Stimulated activated CD4-positive, alpha-beta T cell treated with anti-CD3 and anti-CD28 coated beads, TNF-alpha, amount 100 ng/mL, for 1 hour (primary cell): ENCODE data around the gene ACVR1B.

Experiments
- DNase-seq, 3 donors: peaks; one replicate each; pipeline ENCODE4 v3.0.0-alpha.2; 2020; ENCODE audit warnings: low read depth in 3 of 3, low spot score in 1 of 3

The ACVR1B gene

DNA sequence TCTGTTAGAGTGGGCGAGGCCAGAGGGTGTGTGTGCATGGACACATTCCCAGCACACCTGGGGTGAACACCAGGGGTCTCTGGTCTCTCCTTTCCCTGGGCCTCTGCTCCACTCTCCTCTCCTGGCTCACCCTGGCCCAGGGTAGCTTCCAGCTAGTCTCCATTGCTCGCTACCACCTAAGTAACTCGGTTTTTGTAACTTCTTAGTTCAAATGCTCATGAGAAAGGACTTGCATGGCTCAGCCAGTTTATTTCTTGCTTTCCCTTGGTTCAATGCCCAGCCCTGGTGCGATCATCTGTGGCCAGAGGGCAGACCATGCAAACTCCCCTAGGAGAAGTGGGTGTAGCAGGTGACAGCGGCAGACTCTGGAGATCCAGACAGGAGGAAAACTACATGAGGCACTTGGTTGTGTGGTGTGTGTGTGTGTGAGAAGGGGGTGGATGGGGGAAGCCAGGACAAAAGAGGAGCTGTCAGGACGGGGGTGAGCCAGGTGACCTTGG is 8.9 kb upstream of the ACVR1B start:
- DNase-seq: no peak

DNA sequence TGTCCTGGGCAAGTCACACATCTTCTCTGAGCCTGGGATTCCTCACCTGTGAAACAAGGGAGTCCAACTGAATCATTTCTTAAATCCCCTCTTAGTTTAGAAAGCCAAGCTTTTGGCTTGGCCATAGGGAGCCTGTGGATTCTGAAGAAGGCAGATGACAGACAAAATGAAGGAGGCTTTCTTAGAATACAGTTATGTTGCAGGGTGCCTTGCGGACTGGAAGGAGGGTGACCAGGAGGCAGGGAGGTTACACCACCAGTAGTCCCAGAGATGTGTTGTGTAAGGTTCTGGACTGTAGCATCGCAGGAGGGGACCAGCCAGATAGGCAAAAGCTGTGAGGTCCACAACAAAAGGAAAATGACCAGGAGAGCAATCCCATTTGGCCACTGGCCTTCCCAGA is 8.2 kb upstream of the ACVR1B start:
- no peak for DNase-seq

DNA sequence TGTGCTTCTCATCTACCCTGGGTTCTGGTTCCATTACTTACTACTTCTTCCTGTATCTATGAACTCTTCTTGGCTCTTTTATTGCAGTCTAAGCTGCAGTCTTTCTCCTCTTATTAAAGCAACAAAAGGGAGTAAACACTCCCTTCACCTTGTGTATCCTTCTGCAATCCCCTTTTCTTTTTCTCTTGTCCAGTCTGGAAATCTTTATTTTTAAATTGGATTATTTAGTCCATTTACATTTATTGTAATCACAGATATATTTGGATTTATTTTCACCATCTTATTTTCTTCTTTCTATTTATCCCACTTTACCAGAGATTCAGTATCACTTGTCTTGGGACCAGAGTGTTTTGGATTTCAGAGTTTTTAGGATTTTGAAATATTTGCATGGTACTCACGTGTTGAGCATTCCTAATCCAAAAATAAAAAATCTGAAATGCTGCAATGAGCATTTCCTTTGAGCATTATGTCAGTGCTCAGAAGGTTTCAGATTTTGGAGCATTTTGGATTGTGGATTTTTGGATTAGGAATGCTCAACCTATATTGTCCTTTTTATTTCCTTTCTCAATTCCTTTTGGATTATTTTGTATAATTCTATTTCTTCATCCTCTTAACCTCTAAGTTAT is 6.8 kb upstream of the ACVR1B start:
- DNase-seq: no peak

DNA sequence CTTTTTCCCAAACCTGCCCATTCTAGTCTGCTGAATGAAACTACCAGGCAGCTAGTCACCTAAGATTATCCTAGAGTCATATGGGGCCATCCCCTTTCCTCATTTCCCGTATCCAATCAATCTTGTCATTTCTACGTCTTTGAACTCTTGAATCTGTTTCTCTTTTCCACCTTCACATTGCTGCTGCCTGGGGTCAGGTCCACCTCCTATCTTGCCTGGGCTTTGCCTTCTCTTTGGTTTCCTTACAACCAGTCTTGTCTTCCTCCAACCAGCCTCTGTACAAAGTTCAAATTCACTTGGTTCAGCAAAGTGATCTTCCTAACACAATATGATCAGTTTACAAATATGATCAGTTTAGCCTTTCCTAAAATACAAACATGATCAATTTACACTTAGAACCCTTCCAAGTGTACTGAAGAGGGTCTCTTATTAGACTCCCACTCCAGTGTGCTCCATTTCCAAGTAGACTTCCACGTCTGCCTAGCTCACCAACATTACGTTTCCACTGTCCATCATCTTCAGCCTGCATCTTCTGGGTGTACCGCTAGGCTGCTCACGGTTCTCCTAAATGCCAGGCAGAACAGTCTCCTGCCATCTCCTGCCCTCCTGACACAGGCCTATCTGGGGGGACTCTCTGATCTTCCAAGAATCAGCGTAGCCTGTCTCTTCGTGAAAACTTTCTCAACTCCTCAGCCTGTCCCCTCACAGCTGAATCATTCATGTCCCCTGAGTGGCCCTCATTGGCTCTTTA is 4.1 kb upstream of the ACVR1B start:
- no peak for DNase-seq

- DNase-seq: no peak
These were observed 3.4 kb upstream of the ACVR1B start for GRCh38 chr12:51948066-51948465.

- no peak for DNase-seq
These were observed 2.0 kb upstream of the ACVR1B start for GRCh38 chr12:51949342-51950030.

- no peak for DNase-seq
These were observed 759 bp upstream of the ACVR1B start for GRCh38 chr12:51950682-51951198.

DNA sequence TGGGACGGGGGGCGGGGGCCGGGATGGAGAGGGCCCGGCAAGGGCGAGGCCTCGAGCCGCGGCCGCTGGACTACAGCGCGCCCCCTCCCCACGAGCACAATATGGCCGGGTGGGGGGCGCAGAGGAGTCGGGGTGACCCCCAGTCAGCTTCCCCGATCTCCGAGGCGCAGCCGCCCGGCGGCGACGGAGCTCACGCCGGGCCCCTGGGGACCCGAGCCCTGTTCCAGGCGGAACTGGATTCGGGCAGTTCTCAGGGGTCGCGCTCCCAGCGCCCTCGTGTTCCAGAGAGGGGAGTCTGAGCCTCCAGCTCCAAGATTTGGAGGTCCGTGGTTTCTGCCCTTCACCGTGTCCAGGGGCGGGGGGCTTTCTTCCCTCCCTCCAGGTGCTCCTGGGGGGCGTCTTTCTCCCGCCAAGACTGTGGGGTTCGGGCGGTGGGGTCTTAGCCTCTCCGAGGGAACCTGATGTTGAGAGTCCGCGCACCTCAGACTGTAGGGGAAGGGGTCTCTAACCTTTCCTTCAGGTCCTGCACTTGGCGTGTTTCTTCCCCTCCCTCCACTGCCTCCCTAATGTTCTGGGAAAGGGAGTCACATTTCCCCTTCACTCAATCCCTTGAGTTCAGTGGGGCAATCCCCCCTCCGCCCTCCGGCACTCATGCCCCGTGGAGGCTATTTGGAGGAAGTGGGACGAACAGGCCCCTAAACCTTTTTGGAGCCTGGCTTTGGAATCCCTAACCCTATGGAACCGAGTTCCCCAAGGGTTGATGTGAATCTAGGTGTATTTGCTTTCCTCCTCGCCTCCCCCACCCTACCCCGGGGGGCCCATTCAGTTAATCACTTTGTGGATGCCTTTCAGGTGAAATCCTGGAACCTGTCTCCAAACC is 584 bp downstream of the ACVR1B start:
- DNase-seq: no peak

DNA sequence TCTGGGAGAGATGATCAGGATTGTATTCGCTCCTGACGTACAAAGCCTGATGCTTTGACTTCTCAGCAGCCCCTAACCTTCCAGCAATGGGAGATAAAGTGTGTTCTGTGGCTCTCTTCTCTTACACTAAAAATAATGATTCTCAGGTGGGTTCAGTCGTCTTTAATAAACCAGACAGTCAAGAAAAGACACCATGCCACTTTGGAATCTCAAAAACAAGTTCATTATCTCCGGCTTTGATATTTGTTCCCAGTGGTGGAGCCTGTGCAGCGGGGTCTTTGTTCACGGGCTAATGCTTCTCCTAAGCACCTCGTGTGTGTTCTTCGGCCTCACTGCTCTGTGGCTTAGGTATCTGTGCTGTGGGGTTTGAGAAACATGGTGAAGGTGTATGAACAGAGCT is 1.6 kb downstream of the ACVR1B start:
- DNase-seq: no peak

- DNase-seq: no peak
These were observed 2.4 kb downstream of the ACVR1B start for GRCh38 chr12:51953864-51954263.

- no peak for DNase-seq
These were observed 3.3 kb downstream of the ACVR1B start for GRCh38 chr12:51954561-51955361.

DNA sequence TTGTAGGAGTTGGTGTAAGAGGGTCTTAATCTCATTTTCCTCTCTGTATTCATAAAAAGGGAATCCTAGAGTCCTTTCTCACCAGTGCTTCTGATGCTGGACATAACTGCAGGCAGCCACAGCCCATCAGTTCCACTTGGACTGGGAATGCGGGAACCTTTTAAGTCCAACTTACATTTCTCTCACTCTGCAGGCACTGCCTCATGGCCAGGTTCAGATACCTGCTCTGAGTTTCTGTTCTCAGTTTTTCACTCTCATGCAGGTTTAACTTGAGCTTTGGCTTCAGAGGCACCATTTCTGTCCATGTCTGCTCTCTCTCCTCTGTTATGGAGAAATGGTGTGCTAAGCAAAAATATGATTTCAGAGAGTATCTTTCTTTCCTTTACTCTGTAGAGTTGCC is 4.2 kb downstream of the ACVR1B start:
- no peak for DNase-seq

DNA sequence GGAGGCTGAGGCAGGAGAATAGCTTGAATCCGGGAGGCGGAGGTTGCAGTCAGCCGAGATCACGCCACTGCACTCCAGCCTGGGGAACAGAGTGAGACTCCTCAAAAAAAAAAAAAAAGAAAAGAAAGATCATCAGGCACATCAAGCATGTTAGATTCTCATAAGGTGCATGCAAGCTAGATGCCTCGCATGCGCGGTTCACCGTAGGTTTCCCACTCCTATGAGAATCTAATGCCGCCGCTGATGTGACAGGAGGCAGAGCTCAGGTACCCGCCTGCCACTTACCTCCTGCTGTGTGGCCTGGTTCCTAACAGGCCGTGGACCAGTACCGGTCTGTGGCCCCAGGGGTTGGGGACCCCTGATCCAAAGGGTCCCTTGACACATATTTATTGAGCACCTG is 7.0 kb downstream of the ACVR1B start:
- no peak for DNase-seq

DNA sequence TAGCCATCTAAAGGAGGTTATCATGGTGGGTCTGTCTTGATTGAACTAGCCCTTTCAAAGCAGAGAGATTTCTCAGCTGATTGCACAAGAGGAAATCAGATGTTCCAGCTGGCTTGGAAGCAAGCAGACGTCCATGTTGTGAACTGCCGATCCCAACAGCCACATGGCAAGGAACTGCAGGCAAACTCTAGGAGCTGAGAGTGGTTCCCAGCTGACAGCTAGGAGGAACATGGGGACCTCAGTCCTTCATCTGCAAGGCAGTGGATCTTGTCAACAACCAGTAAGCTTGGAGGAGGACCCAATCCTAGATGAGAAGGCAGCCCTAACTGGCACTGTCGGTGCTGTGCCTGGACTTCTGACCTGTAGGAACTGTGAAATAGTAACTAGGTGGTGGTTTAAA is 7.7 kb downstream of the ACVR1B start:
- DNase-seq: no peak

DNA sequence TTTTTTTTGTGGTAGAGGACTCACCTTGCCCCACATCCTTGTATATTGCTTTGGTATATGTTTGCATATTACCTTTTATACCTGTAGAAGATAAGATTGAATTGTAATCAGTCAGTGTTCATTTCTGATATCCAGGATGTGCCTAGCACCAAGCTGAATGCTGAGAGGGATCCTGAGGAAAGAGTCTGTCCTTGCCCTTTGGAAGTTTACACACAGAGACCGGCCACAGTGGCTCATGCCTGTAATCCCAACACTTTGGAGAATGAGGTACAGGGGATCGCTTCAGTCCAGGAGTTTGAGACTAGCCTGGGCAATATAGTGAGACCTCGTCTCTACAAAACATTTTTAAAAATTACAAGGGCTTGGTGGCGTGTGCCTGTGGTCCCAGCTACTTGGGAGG is 8.4 kb downstream of the ACVR1B start:
- DNase-seq: no peak

GRCh38 chr12:51960488-51960887 is 9.0 kb downstream of the ACVR1B start:
- no peak for DNase-seq

DNA sequence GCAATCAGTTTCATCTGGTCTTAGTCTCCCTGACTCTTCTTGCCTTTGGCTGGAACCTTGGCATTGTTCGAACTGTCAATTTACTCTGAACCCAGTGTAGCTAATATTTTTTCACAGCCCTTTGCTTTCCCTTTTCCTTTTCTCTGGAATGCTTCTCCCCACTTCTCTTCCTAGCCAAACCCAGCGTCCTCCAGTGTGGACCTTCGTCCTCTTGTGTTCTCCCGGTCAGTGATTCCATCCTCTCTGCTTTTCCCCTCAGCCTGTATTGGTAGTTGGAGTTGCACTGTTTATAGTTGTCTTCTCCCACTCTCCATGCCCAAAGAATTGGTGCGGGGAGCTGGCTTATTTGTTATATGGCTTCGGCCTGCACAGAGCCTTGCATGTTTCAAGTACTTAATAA is 9.4 kb downstream of the ACVR1B start:
- DNase-seq: no peak

GRCh38 chr12:51961834-51962233 is 10.3 kb downstream of the ACVR1B start:
- DNase-seq: no peak

DNA sequence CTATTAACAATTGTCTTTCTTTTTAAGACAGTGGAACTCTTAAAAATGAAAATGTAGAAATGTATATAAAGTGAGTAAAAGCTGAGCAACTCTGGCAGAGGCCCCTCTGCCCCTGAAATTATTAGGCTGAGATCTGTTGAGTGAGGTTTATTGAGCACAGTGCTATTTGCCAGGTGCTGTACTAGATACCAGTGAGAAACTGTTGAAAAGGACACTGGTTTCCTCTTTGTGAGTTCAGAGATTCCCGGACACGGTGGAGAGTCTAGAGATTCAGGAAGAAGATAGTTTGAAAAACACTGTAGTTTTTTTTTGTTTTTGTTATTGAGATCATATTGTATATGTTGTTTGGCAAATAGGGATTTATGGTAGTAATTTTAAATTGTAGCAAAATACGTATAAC is 11.2 kb downstream of the ACVR1B start:
- no peak for DNase-seq

DNA sequence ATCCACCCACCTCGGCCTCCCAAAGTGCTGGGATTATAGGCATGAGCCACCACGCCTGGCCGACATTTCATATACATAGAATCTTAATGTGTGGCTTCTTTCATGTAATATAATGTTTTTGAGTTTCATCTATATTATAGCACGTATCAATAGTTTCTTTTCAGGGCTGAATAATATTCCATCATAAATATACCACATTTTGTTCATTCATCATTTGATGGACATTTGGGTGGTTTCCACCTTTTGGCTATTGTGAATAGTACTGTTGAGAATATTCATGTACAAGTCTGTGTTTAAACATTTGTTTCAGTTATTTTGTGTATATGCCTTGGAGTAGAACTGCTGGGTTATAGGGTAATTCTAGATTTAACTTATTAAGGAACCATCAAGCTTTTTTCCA is 12.0 kb downstream of the ACVR1B start:
- no peak for DNase-seq
